ENCODE results near the gene MTURN.

GRCh38 chr7:30170476-30171205, 35.9 kb downstream of the MTURN start:
- TF ChIP-seq EZH2 (IDR thresholded peaks at IDR 0.05; ENCODE audit: low read length, unreplicated experiment) (no peak), CTCF (conservative IDR thresholded peaks at IDR 0.05; ENCODE audit: low read depth, low read length) (no peak), EZH2phosphoT487 (IDR thresholded peaks at IDR 0.05; ENCODE audit: borderline replicate concordance, low read length) (no peak)

All from PC-3 (cell line).